ENCODE results near the gene DGKI. TPM values are rescaled to one million over a fixed set of nuclear protein-coding genes. Genes with fewer than 3 reads are reported as not detected.

Gene DGKI
- total RNA-seq, 3 donors from 2014 or later, result 0.36 to 1.4 (median 0.46) TPM

DNA sequence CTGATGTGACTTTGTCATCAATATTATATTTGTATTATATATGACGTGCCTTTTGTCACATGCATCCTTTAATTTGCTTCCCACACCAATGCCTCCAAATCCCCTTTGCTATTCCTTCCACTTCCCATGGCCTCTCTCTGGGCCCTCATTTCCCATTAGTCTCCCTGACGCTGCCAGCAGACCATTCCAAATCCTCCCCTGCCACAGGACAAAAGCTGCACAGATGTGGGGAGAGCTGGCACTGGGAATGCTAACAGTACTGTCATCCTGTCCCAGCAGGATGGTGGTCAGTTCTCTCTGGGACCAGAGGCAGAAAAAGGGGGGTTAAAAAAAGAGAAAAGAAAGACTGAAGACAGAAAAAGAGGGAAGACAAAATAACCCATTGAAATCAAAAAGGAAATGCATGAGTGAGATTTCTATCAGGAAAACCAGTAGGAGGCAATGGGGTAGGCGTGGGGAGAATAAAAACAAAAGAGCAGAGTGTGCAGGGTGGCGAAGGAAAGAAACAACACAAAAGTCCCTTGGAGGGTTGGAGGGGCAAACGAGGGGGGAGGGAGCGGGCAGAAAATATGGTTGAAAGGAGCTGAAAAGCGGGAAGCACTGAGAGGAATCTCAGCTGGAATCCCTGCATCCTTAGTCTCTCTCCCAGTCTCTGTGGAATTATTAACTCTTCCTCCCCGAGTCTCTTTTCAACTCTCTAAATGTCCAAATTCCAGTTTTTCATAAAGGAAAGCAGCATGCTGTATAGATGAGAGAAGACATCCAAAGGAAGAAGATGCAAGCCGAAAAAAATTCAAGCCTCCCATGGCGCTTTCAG, 444.0 kb downstream of the DGKI start:
- ATAC-seq, result no peak
- Histone ChIP-seq H3K4me1 (ENCODE audit: low read depth) (no peaks in the 10 kb centered on the region), H3K9me3 (no peaks in the 10 kb centered on the region), H3K36me3 (ENCODE audit: low read depth) (no peaks in the 10 kb centered on the region), H3K4me3 (no peak overlapping the region)
- TF ChIP-seq, protein P1, sequence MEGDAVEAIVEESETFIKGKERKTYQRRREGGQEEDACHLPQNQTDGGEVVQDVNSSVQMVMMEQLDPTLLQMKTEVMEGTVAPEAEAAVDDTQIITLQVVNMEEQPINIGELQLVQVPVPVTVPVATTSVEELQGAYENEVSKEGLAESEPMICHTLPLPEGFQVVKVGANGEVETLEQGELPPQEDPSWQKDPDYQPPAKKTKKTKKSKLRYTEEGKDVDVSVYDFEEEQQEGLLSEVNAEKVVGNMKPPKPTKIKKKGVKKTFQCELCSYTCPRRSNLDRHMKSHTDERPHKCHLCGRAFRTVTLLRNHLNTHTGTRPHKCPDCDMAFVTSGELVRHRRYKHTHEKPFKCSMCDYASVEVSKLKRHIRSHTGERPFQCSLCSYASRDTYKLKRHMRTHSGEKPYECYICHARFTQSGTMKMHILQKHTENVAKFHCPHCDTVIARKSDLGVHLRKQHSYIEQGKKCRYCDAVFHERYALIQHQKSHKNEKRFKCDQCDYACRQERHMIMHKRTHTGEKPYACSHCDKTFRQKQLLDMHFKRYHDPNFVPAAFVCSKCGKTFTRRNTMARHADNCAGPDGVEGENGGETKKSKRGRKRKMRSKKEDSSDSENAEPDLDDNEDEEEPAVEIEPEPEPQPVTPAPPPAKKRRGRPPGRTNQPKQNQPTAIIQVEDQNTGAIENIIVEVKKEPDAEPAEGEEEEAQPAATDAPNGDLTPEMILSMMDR (IDR thresholded peaks at IDR 0.05), result no peak
- DNase-seq, result no peak
- intact Hi-C loops (cut with DNase I, micrococcal nuclease), result no loop called here

DNA sequence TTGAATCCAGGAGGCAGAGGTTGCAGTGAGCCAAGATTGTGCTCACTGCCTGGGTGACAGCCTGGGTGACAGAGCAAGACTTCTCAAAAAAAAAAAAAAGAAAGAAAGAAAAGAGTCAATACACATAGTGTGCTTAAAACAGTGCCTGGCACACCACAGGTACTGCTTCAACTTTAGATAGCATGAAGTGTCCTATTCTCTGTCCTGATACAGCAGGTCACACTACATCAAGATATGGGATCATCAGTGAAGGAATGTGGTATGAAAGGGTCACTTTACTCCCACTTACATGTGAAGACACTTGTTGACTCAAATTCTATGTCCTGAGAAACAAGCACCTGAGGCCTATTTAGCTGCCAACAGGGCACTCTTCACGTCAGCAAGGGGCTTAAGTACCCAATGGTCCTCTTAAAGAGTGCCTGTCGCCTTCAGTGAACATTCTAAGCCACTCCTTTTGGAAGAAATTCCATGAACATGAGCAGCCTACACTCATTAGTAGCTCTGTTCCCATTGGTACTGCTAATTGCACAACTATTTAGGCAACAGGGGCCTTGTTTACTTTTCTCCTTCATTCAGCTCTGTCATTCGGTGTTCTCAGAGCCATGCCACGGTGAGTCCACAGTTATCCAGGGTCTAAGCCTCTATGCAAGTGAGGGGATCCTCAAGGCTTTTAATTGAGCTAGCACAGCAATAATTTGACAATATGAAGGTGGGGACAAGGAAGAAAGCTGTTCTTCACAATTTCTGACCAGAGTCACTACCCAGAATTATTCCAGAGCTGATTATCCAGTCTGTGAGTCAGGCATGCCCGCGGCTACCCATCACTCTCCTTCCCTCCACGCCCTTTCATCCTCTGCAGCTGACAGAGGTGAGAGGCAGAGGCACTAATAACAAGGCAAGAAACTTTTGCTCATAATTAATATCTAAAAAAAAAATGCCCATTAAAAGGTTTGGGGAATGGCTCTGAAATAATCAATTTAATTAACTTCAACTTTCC, 446.6 kb downstream of the DGKI start:
- no peak overlapping the region for H3K4me3 ChIP-seq
- intact Hi-C loops (cut with DNase I, micrococcal nuclease), result no loop called here
- H3K4me1 ChIP-seq (ENCODE audit: low read depth), result no peaks in the 10 kb centered on the region
- no peak for ATAC-seq
- H3K9me3 ChIP-seq, result no peaks in the 10 kb centered on the region
- no peak for DNase-seq
- no peaks in the 10 kb centered on the region for H3K36me3 ChIP-seq (ENCODE audit: low read depth)
- TF ChIP-seq, protein P1 (IDR thresholded peaks at IDR 0.05), result no peak

DNA sequence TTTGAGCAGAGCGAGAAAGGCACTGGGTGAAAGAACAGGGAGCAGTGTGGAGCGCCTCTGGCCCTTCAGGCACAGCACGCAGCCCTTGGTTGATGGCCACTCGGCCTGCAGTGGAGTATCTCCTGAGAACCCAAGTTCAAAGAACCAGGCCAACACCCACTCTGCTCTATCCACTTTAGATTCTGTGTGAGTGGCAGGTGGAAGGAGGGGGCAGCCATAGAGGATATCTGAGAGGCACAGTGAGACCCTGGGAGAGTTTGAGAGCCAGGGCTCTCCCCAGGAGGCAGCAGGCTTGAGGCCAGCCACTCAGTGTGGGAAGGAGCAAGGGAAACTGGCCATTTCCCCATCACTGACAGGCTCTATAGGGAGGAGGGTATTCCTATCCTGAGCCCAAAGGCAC, 450.7 kb downstream of the DGKI start:
- ATAC-seq (no peak), DNase-seq (no peak)
- Histone ChIP-seq H3K36me3 (ENCODE audit: low read depth) (no peaks in the 10 kb centered on the region), H3K9me3 (no peaks in the 10 kb centered on the region), H3K4me3 (no peak overlapping the region), H3K4me1 (ENCODE audit: low read depth) (no peaks in the 10 kb centered on the region)
- TF ChIP-seq, protein P1 (IDR thresholded peaks at IDR 0.05), result no peak
- intact Hi-C loops (cut with DNase I, micrococcal nuclease), result no loop called here

DNA sequence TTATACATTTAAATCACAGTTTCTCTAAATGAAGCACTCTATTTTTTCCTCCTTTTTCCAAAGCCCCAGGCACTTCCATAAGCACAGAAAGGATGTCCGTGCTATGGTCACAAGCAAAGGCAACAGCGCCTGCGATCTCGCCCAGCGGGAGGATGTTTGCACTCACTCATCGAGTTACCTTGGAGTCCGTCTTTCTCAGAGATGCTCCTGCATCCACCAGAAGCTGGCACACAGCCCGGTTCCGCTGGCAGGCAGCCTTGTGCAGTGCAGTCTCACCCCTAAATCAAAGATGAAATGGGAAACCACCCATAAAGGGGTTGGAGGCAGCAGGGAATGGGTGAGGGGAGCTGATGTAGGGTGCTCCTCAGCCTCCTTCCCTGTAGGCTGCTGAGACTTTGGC, 451.4 kb downstream of the DGKI start:
- DNase-seq, result no peak
- Histone ChIP-seq H3K4me1 (ENCODE audit: low read depth) (no peaks in the 10 kb centered on the region), H3K36me3 (ENCODE audit: low read depth) (no peaks in the 10 kb centered on the region), H3K9me3 (no peaks in the 10 kb centered on the region), H3K4me3 (no peak overlapping the region)
- no peak for ATAC-seq
- TF ChIP-seq, protein P1 (IDR thresholded peaks at IDR 0.05), result no peak
- intact Hi-C loops (cut with DNase I, micrococcal nuclease), result no loop called here

DNA sequence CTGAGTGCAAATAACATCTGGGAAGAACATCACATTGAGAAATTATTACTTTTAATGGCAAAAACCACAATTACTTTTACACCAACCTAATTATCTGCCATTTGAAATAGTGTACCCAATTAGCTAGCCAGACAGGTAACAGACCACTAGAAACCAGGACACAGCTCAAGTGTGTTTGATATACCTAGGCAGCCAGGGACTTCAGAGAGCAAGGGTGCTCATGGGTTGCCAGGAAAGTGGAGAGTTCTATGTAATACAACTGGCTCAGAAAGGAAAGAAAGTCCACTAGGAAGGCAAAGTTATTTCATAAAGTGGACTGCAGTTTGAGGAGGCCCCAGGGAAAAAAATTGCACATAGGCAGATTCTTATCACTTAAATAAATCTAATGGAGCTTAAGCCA, 453.2 kb downstream of the DGKI start:
- Histone ChIP-seq H3K4me1 (ENCODE audit: low read depth) (no peaks in the 10 kb centered on the region), H3K9me3 (no peaks in the 10 kb centered on the region), H3K4me3 (no peak overlapping the region), H3K36me3 (ENCODE audit: low read depth) (no peaks in the 10 kb centered on the region)
- ATAC-seq, result no peak
- no peak for DNase-seq
- TF ChIP-seq, protein P1 (IDR thresholded peaks at IDR 0.05), result no peak
- intact Hi-C loops (cut with DNase I, micrococcal nuclease), result no loop called here
